ENCODE results near the gene TNIK. TPM values are rescaled to one million over a fixed set of nuclear protein-coding genes. Genes with fewer than 3 reads are reported as not detected.

The TNIK gene
- total and polyA plus RNA-seq, 8 donors: 2.1 to 40.2 (median 10.1) TPM

- H3K36me3 ChIP-seq: no peaks in the 10 kb centered on the region
- TF ChIP-seq POLR2AphosphoS5 (IDR thresholded peaks at IDR 0.05) (no peak), EP300 (IDR thresholded peaks at IDR 0.05) (no peak), POLR2A (IDR thresholded peaks at IDR 0.05) (no peak), CTCF (IDR thresholded peaks at IDR 0.05) (no peak)
- H3K27me3 ChIP-seq: no peaks in the 10 kb centered on the region
- DNase-seq: no peak
- intact Hi-C loops (cut with DNase I; ENCODE audit: low total_unique reads): no loop called here
- no peak overlapping the region for H3K4me3 ChIP-seq
- H3K9me3 ChIP-seq: no peaks in the 10 kb centered on the region
- H3K4me1 ChIP-seq: no peaks in the 10 kb centered on the region
- no peak overlapping the region for H3K27ac ChIP-seq
Measured at GRCh38 chr3:171485338-171485737, 25.1 kb upstream of the TNIK start.

GRCh38 chr3:171481011-171481410, 20.8 kb upstream of the TNIK start:
- H3K4me1 ChIP-seq: no peaks in the 10 kb centered on the region
- TF ChIP-seq EP300 (IDR thresholded peaks at IDR 0.05) (no peak), CTCF (IDR thresholded peaks at IDR 0.05) (no peak)
- WGBS, 5 donors: 89 to 100% (median 94%) methylated on average over 1 of the region's 1 CpG
- no peak overlapping the region for H3K27ac ChIP-seq
- H3K9me3 ChIP-seq: no peaks in the 10 kb centered on the region
- intact Hi-C loops (cut with DNase I; ENCODE audit: low total_unique reads): no loop called here
- DNase-seq: no peak
- H3K36me3 ChIP-seq: no peaks in the 10 kb centered on the region
- H3K4me3 ChIP-seq: no peak overlapping the region
- no peaks in the 10 kb centered on the region for H3K27me3 ChIP-seq

- no peak overlapping the region for H3K27ac ChIP-seq
- no peaks in the 10 kb centered on the region for H3K9me3 ChIP-seq
- H3K4me1 ChIP-seq: no peaks in the 10 kb centered on the region
- no peaks in the 10 kb centered on the region for H3K36me3 ChIP-seq
- no peak overlapping the region for H3K4me3 ChIP-seq
- WGBS, 5 donors: 40 to 72% (median 53%) methylated on average over 1 of the region's 1 CpG
- H3K27me3 ChIP-seq: no peaks in the 10 kb centered on the region
- TF ChIP-seq CTCF (IDR thresholded peaks at IDR 0.05): no peak
- TF ChIP-seq POLR2AphosphoS5 (IDR thresholded peaks at IDR 0.05): no peak
- no peak for TF ChIP-seq EP300 (IDR thresholded peaks at IDR 0.05)
- no peak for TF ChIP-seq POLR2A (IDR thresholded peaks at IDR 0.05)
- intact Hi-C loops (cut with DNase I; ENCODE audit: low total_unique reads): no loop called here
- DNase-seq: no peak
Measured at GRCh38 chr3:171480526-171480925, 20.3 kb upstream of the TNIK start.

GRCh38 chr3:171476532-171477102, 16.4 kb upstream of the TNIK start:
- Histone ChIP-seq H3K9me3 (no peaks in the 10 kb centered on the region), H3K4me1 (no peaks in the 10 kb centered on the region), H3K4me3 (no peak overlapping the region), H3K36me3 (no peaks in the 10 kb centered on the region), H3K27ac (no peak overlapping the region), H3K27me3 (no peaks in the 10 kb centered on the region)
- intact Hi-C loops (cut with DNase I; ENCODE audit: low total_unique reads): no loop called here
- no peak for DNase-seq
- TF ChIP-seq POLR2AphosphoS5 (IDR thresholded peaks at IDR 0.05): no peak
- TF ChIP-seq EP300 (IDR thresholded peaks at IDR 0.05): no peak
- no peak for TF ChIP-seq CTCF (IDR thresholded peaks at IDR 0.05)
- TF ChIP-seq POLR2A (IDR thresholded peaks at IDR 0.05): no peak

All from stomach (tissue), 9 donors.